H1 (cell line): ENCODE data around the gene GEMIN7. TPM values are rescaled to one million over a fixed set of nuclear protein-coding genes. Genes with fewer than 3 reads are reported as not detected.

ENCODE experiments used
- CTCF ChIA-PET: fragments of 300-600 bp; sonication (Branson Sonifier 250); formaldehyde crosslinking; loops from one replicate; lab custom pipeline; 2021; ENCODE audit not compliant: partially characterized antibody; lab: Charles Lee
- POLR2A ChIA-PET: fragments of 300-600 bp; sonication (Branson Sonifier 250); formaldehyde crosslinking; loops from one replicate; lab custom pipeline; 2021; ENCODE audit warnings: inconsistent platforms; ENCODE audit not compliant: partially characterized antibody; lab: Charles Lee
- DNase-seq, 2 experiments: peaks; one replicate each; pipeline versions ENCODE4 v3.0.0 to v3.0.0-alpha.2; 2010 to 2022; ENCODE audit warnings: low spot score in 2 of 2, low read depth in 1 of 2, mixed read lengths in 1 of 2
- FAIRE-seq: peaks from 2 replicates; lab custom pipeline; 2011; peaks lifted over from hg19 to GRCh38; lab: Jason Lieb, UNC
- H2AFZ ChIP-seq: 2 replicates; pipeline ENCODE4 v1.8.1; 2012; ENCODE audit warnings: low read length, inconsistent platforms
- H2AK5ac ChIP-seq: 2 replicates; pipeline ENCODE4 v1.6.1; 2013; ENCODE audit warnings: low read depth, low read length
- H2BK120ac ChIP-seq: replicated peaks from 2 replicates; pipeline ENCODE3; 2013; ENCODE audit warnings: low read depth, low read length, inconsistent platforms
- H2BK12ac ChIP-seq: 2 replicates; pipeline ENCODE4 v1.6.1; 2013; ENCODE audit warnings: low read depth, low read length
- H2BK15ac ChIP-seq: 2 replicates; pipeline ENCODE4 v1.6.1; 2013; ENCODE audit warnings: low read length
- H2BK20ac ChIP-seq: 2 replicates; pipeline ENCODE4 v1.6.1; 2013; ENCODE audit warnings: low read length
- H2BK5ac ChIP-seq: 2 replicates; pipeline ENCODE4 v1.6.1; 2013; ENCODE audit warnings: low read depth, low read length
- H3K14ac ChIP-seq: 2 replicates; pipeline ENCODE4 v1.6.1; 2013; ENCODE audit warnings: inconsistent platforms; ENCODE audit not compliant: insufficient read length
- H3K18ac ChIP-seq: 2 replicates; pipeline ENCODE4 v1.6.1; 2013; ENCODE audit warnings: low read length; ENCODE audit errors: extremely low read depth
- H3K23ac ChIP-seq: 2 replicates; pipeline ENCODE4 v1.6.1; 2013; ENCODE audit warnings: inconsistent platforms; ENCODE audit not compliant: insufficient read length
- H3K23me2 ChIP-seq: 2 replicates; pipeline ENCODE4 v1.6.1; 2013; ENCODE audit warnings: low read depth, low read length
- H3K27ac ChIP-seq: 2 replicates; pipeline ENCODE4 v1.6.1; 2011; ENCODE audit warnings: low read depth, low read length, inconsistent platforms
- H3K27me3 ChIP-seq, 4 experiments: replicated peaks in 1 of 4; 1 replicate in 1 of 4; 2 replicates in 3 of 4; pipeline versions ENCODE4 v1.6.1 to v1.8.1; 2011 to 2013; ENCODE audit warnings: low read length in 3 of 4, mild to moderate bottlenecking in 3 of 4, inconsistent platforms in 2 of 4, mixed read lengths in 2 of 4, moderate library complexity in 1 of 4; ENCODE audit not compliant: control insufficient read depth in 3 of 4, insufficient read depth in 3 of 4; ENCODE audit errors: extremely low read depth in 1 of 4
- H3K36me3 ChIP-seq, 4 experiments: 2 replicates each; pipeline versions ENCODE4 v1.6.1 to v1.8.1; 2011 to 2013; ENCODE audit warnings: mild to moderate bottlenecking in 4 of 4, low read length in 3 of 4, moderate library complexity in 2 of 4, control low read depth in 1 of 4, inconsistent platforms in 1 of 4; ENCODE audit not compliant: insufficient read depth in 4 of 4, control insufficient read depth in 2 of 4
- H3K4ac ChIP-seq: replicated peaks from 2 replicates; pipeline ENCODE3; 2013; ENCODE audit warnings: low read length, low read depth, mixed read lengths, inconsistent platforms; ENCODE audit not compliant: insufficient read length
- H3K4me1 ChIP-seq, 4 experiments: replicated peaks in 1 of 4; 1 replicate in 1 of 4; 2 replicates in 3 of 4; pipeline versions ENCODE4 v1.6.1 to v1.8.1; 2011 to 2013; ENCODE audit warnings: low read length in 3 of 4, inconsistent platforms in 2 of 4, mixed read lengths in 1 of 4; ENCODE audit not compliant: insufficient read depth in 4 of 4, control insufficient read depth in 3 of 4
- H3K4me2 ChIP-seq, 2 experiments: 2 replicates each; pipeline versions ENCODE4 v1.6.1 to v1.8.1; 2011 to 2013; ENCODE audit warnings: low read depth in 2 of 2, low read length in 2 of 2, control low read depth in 1 of 2, inconsistent platforms in 1 of 2, mild to moderate bottlenecking in 1 of 2; ENCODE audit not compliant: insufficient read depth in 1 of 2
- H3K4me3 ChIP-seq, 4 experiments: fragments of 200-600, 300-600 bp in 1 of 4; sonication (generic), shearing (Covaris generic), sonication (Bioruptor Twin) in 1 of 4; 2 replicates each; pipeline versions ENCODE4 v1.5.1 to v1.8.1; 2011 to 2016; ENCODE audit warnings: low read length in 4 of 4, low read depth in 3 of 4, control low read depth in 2 of 4, inconsistent platforms in 2 of 4, mild to moderate bottlenecking in 2 of 4, mixed read lengths in 1 of 4, moderate library complexity in 1 of 4; ENCODE audit not compliant: insufficient read depth in 2 of 4; ENCODE audit errors: extremely low read depth in 1 of 4
- H3K56ac ChIP-seq: replicated peaks from 2 replicates; pipeline ENCODE3; 2013; ENCODE audit warnings: low read depth, mild to moderate bottlenecking, mixed read lengths, low read length, inconsistent platforms; ENCODE audit not compliant: insufficient read length
- H3K79me1 ChIP-seq: 2 replicates; pipeline ENCODE4 v1.6.1; 2013; ENCODE audit warnings: low read depth, low read length, control low read depth
- H3K79me2 ChIP-seq, 2 experiments: 2 replicates each; pipeline versions ENCODE4 v1.6.1 to v1.8.1; 2012 to 2013; ENCODE audit warnings: low read length in 2 of 2, mild to moderate bottlenecking in 2 of 2, inconsistent platforms in 1 of 2; ENCODE audit not compliant: insufficient read depth in 2 of 2, control insufficient read depth in 1 of 2
- H3K9ac ChIP-seq, 4 experiments: replicated peaks in 1 of 4; 1 replicate in 1 of 4; 2 replicates in 3 of 4; pipeline versions ENCODE4 v1.6.1 to v1.8.1; 2011 to 2013; ENCODE audit warnings: low read depth in 3 of 4, low read length in 3 of 4, control low read depth in 2 of 4, mild to moderate bottlenecking in 2 of 4, moderate library complexity in 2 of 4, inconsistent platforms in 1 of 4; ENCODE audit errors: extremely low read depth in 1 of 4
- H3K9me3 ChIP-seq, 2 experiments: 2 replicates each; pipeline versions ENCODE4 v1.6.1 to v1.8.1; 2012 to 2013; ENCODE audit warnings: mild to moderate bottlenecking in 2 of 2, moderate library complexity in 2 of 2, control low read depth in 1 of 2, inconsistent platforms in 1 of 2, low read depth in 1 of 2, low read length in 1 of 2, mixed read lengths in 1 of 2; ENCODE audit not compliant: insufficient read depth in 2 of 2
- H4K20me1 ChIP-seq, 2 experiments: replicated peaks in 1 of 2; 2 replicates each; pipeline versions ENCODE3 to v1.8.1; 2011 to 2013; ENCODE audit warnings: inconsistent platforms in 2 of 2, low read length in 2 of 2, mild to moderate bottlenecking in 1 of 2; ENCODE audit not compliant: insufficient read depth in 2 of 2, control insufficient read depth in 1 of 2
- H4K5ac ChIP-seq: 2 replicates; pipeline ENCODE4 v1.6.1; 2013; ENCODE audit warnings: low read length, low read depth, mixed read lengths, inconsistent platforms; ENCODE audit not compliant: insufficient read length
- H4K8ac ChIP-seq: 2 replicates; pipeline ENCODE4 v1.8.0; 2013; ENCODE audit warnings: mild to moderate bottlenecking, moderate library complexity, low read length, inconsistent platforms; ENCODE audit not compliant: insufficient read depth; ENCODE audit errors: extremely low read depth
- H4K91ac ChIP-seq: replicated peaks from 2 replicates; pipeline ENCODE3; 2013; ENCODE audit warnings: low read length, mixed read lengths, inconsistent platforms; ENCODE audit not compliant: insufficient read length
- CTBP2 ChIP-seq: IDR thresholded peaks from 2 replicates; pipeline ENCODE4 v1.7.0; 2011; ENCODE audit warnings: borderline replicate concordance, mild to moderate bottlenecking, moderate library complexity, mixed read lengths, low read length; ENCODE audit not compliant: insufficient read depth, insufficient read length
- HDAC2 ChIP-seq, 2 experiments: fragments of 300-600 bp in 1 of 2; sonication (generic) in 1 of 2; IDR thresholded peaks; 2 replicates each; pipeline ENCODE4 v1.6.1; 2011 to 2012; ENCODE audit warnings: low read depth in 2 of 2, low read length in 2 of 2, mild to moderate bottlenecking in 2 of 2, moderate library complexity in 2 of 2, borderline replicate concordance in 1 of 2, inconsistent platforms in 1 of 2
- KDM5A ChIP-seq: fragments of 200-600 bp; IDR thresholded peaks from 2 replicates; pipeline ENCODE4 v1.7.1; 2012; ENCODE audit warnings: mild to moderate bottlenecking, low read length, inconsistent platforms, mixed read lengths
- whole genome bisulfite sequencing, 2 experiments: shearing (Covaris generic) in 1 of 2; methylation state at CpG; one replicate each; pipeline versions ENCODE4 v1.1.6 to v1.1.7; 2013 to 2015; ENCODE audit warnings: low lambda C conversion rate in 2 of 2, mixed read lengths in 2 of 2, inconsistent platforms in 1 of 2, low coverage in 1 of 2, missing lambda C conversion rate in 1 of 2; ENCODE audit not compliant: insufficient replicate concordance in 2 of 2, insufficient coverage in 1 of 2, insufficient read length in 1 of 2; ENCODE audit errors: extremely low coverage in 1 of 2, missing lambda C conversion rate in 1 of 2; 5-methylcytosine and 5-hydroxymethylcytosine counted together
- polyA plus RNA-seq, 7 experiments: library from polyadenylated mRNA; depleted of rRNA in 3 of 7; stranded (reverse) in 5 of 7; unstranded in 2 of 7; fragments of >200 nt in 5 of 7; fragments of 200-250 nt in 2 of 7; gene quantifications; 1 replicate in 5 of 7; 2 replicates in 1 of 7; 4 replicates in 1 of 7; pipeline versions ENCODE4 v1.2.1 to v1.2.3, GENCODE V29; 2011 to 2013; ENCODE audit warnings: missing spikeins in 2 of 7, mixed read lengths in 2 of 7
- total RNA-seq: library from RNA; stranded (reverse); fragmentation: NEBNext Ultra II Directional; extraction: Animal tissue kit (Norgen Biotek cat#: 25700); gene quantifications from 2 replicates; pipeline ENCODE4 v1.2.1, GENCODE V29; 2021

GEMIN7 gene
- total and polyA plus RNA-seq, 2 of the 8 experiments (the other 6 are each of a cell fraction or from before 2014, with no cell fraction given): 48.0 to 91.6 TPM

DNA sequence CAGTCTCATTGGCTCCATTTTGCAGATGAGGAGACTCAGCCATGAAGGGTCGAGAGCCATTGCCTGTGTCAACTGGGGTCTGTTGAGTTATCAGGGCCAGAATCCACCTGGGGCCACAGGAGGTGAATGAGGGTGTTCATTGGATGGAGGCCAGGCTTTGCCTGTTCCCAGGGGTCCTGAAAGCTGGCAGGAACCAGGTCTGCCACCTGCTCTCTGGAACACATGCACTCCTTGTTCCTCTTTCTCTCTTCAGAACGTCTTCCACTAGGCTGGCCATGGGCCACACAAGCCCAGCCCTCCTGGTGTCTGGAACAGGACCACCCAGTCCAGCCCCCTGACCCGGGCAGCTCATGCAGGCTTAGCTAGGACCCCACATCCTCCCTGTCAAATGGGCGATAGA is 35.1 kb downstream of the GEMIN7 start:
- H3K27me3 ChIP-seq: no peaks in the 10 kb centered on the region
- no peak overlapping the region for H2AK5ac ChIP-seq
- H2BK15ac ChIP-seq: no peak overlapping the region
- no peak overlapping the region for H2BK20ac ChIP-seq
- no peak overlapping the region for H3K14ac ChIP-seq
- peak overlapping the region; percentile 6; the same call in 1 of the 2 replicates for H4K8ac ChIP-seq
- H2BK120ac ChIP-seq: no peak overlapping the region
- H4K20me1 ChIP-seq: peaks cover 38 to 43% of the 10 kb centered on the region in 2 experiments
- peaks cover 44% of the 10 kb centered on the region for H3K79me1 ChIP-seq
- no peak overlapping the region for H3K56ac ChIP-seq
- H2AFZ ChIP-seq: no peak overlapping the region
- peaks cover 6 to 84% of the 10 kb centered on the region in 2 experiments for H3K79me2 ChIP-seq
- no peak overlapping the region for H3K4ac ChIP-seq
- 93% methylated on average over 3 of the region's 4 CpGs; no CpG with 5 or more reads in 1 of the 2 experiments for WGBS, 2 experiments
- ChIA-PET POLR2A (interaction anchor here (1.1 to 2.6 kb wide), 5 partner anchors 8 to 25 kb away, joined by 3 to 6 read pairs (median 5); partner anchors contain the start of gene PPP1R37), CTCF (interaction anchor here (0.9 to 8.6 kb wide), 5 partner anchors 10 to 425 kb away, joined by 3 to 73 read pairs (median 4); no protein-coding TSS in a partner anchor)
- H3K9me3 ChIP-seq: no peaks in the 10 kb centered on the region
- H3K36me3 ChIP-seq: no peaks in the 10 kb centered on the region
- no peak overlapping the region for H2BK5ac ChIP-seq
- no peak for TF ChIP-seq HDAC2 (IDR thresholded peaks at IDR 0.05; ENCODE audit: borderline replicate concordance in 1 of 2, low read depth in 2 of 2, low read length in 2 of 2)
- no peak for TF ChIP-seq CTBP2
- no peak for TF ChIP-seq KDM5A
- H3K4me1 ChIP-seq: peaks cover 0 to 21% (median 4%) of the 10 kb centered on the region in 4 experiments; a peak in 6 of 7 replicates
- H3K18ac ChIP-seq: no peak overlapping the region
- H4K91ac ChIP-seq: no peak overlapping the region
- no peak overlapping the region for H3K4me2 ChIP-seq
- FAIRE-seq (no peak), DNase-seq (no peak)
- H3K27ac ChIP-seq: no peak overlapping the region
- no peak overlapping the region for H3K9ac ChIP-seq
- H3K4me3 ChIP-seq: no peak overlapping the region
- no peaks in the 10 kb centered on the region for H3K23me2 ChIP-seq
- no peak overlapping the region for H3K23ac ChIP-seq
- H4K5ac ChIP-seq: no peak overlapping the region
- H2BK12ac ChIP-seq: no peak overlapping the region
